Transverse colon (tissue), 4 donors: ENCODE measurements around the gene AHSP. TPM values are rescaled to one million over a fixed set of nuclear protein-coding genes. Genes with fewer than 3 reads are reported as not detected.

Source experiments
- DNase-seq: peaks from one replicate; pipeline ENCODE4 v3.0.0-alpha.2; 2019
- H3K27ac ChIP-seq, 4 donors: fragments of 200-600 bp; sonication (generic); 2 replicates each; pipeline ENCODE4 v1.5.1; 2016 to 2018; ENCODE audit warnings: inconsistent platforms in 4 of 4
- H3K27me3 ChIP-seq: fragments of 200-600 bp; sonication (generic); 2 replicates; pipeline ENCODE4 v1.5.1; 2017; ENCODE audit warnings: inconsistent platforms
- H3K36me3 ChIP-seq, 4 donors: fragments of 200-600 bp; sonication (generic); 2 replicates each; pipeline ENCODE4 v1.5.1; 2017 to 2019; ENCODE audit warnings: inconsistent platforms in 4 of 4
- H3K4me1 ChIP-seq, 4 donors: fragments of 200-600 bp; sonication (generic); 2 replicates each; pipeline ENCODE4 v1.5.1; 2017 to 2020; ENCODE audit warnings: inconsistent platforms in 4 of 4
- H3K4me3 ChIP-seq, 4 donors: fragments of 200-600 bp; sonication (generic); 1 replicate in 1 of 4; 2 replicates in 3 of 4; pipeline versions ENCODE4 v1.5.1 to v1.6.1; 2017 to 2019; ENCODE audit warnings: inconsistent platforms in 4 of 4
- H3K9me3 ChIP-seq, 2 donors: fragments of 200-600 bp; sonication (generic); 2 replicates each; pipeline ENCODE4 v1.5.1; 2017 to 2019; ENCODE audit warnings: inconsistent platforms in 2 of 2
- EP300 ChIP-seq: sonication (generic); formaldehyde crosslinking; IDR thresholded peaks from one replicate; pipeline ENCODE4 v1.6.1; 2017; ENCODE audit warnings: antibody characterized with exemption, low read depth
- POLR2A ChIP-seq: fragments of 450-650 bp; IDR thresholded peaks from one replicate; pipeline ENCODE4 v1.6.1; 2016; ENCODE audit warnings: antibody characterized with exemption, mild to moderate bottlenecking, moderate library complexity
- POLR2AphosphoS5 ChIP-seq, 3 donors: sonication (generic); formaldehyde crosslinking; IDR thresholded peaks; one replicate each; pipeline ENCODE4 v1.6.1; 2016; ENCODE audit warnings: antibody characterized with exemption in 3 of 3
- WGBS, 2 donors: methylation state at CpG; one replicate each; pipeline ENCODE4 v1.1.5; 2018; ENCODE audit warnings: low coverage in 1 of 2; 5-methylcytosine and 5-hydroxymethylcytosine counted together
- in situ Hi-C, 4 donors: fragments of 200-750 bp; cut with MboI; loops; one replicate each; pipeline versions ENCODE4 v1.15.0 to v1.15.1; 2017; ENCODE audit warnings: low sequenced_read_pairs in 3 of 4, low pct_ligation_motif_present in 1 of 4, low pct_unique_long_range_greater_than_20kb in 1 of 4
- intact Hi-C: fragments of 100-400 bp; cut with DNase I; formaldehyde crosslinking; loops from one replicate; pipeline ENCODE4 v1.15.1; 2023; ENCODE audit warnings: low total_unique reads
- total RNA-seq, 4 donors: library from RNA; depleted of rRNA; stranded (reverse); fragments of >200 nt; gene quantifications; one replicate each; pipeline ENCODE4 v1.1.0, GENCODE V29; 2016
- TF ChIP-seq, protein P1 (sequence below), 5 experiments: fragments of 200-600 bp in 3 of 5; fragments of 450-650 bp in 2 of 5; sonication (generic) in 3 of 5; IDR thresholded peaks; 1 replicate in 2 of 5; 2 replicates in 3 of 5; pipeline ENCODE4 v1.5.1; 2016 to 2017; ENCODE audit warnings: antibody characterized with exemption in 5 of 5, inconsistent platforms in 3 of 5, mild to moderate bottlenecking in 2 of 5, moderate library complexity in 1 of 5

Gene AHSP, protein sequence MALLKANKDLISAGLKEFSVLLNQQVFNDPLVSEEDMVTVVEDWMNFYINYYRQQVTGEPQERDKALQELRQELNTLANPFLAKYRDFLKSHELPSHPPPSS
- total RNA-seq = not detected

GRCh38 chr16:31527734-31528274 is at the start of gene AHSP:
TSS of gene AHSP (plus strand) at chr16:31527900. CDS start at chr16:31528140, 240 bp downstream.
- TF ChIP-seq POLR2AphosphoS5 (IDR thresholded peaks at IDR 0.05) = no peak
- TF ChIP-seq EP300 = no peak
- no peak for TF ChIP-seq POLR2A
- TF ChIP-seq, protein P1, sequence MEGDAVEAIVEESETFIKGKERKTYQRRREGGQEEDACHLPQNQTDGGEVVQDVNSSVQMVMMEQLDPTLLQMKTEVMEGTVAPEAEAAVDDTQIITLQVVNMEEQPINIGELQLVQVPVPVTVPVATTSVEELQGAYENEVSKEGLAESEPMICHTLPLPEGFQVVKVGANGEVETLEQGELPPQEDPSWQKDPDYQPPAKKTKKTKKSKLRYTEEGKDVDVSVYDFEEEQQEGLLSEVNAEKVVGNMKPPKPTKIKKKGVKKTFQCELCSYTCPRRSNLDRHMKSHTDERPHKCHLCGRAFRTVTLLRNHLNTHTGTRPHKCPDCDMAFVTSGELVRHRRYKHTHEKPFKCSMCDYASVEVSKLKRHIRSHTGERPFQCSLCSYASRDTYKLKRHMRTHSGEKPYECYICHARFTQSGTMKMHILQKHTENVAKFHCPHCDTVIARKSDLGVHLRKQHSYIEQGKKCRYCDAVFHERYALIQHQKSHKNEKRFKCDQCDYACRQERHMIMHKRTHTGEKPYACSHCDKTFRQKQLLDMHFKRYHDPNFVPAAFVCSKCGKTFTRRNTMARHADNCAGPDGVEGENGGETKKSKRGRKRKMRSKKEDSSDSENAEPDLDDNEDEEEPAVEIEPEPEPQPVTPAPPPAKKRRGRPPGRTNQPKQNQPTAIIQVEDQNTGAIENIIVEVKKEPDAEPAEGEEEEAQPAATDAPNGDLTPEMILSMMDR (IDR thresholded peaks at IDR 0.05) = no peak
- H3K27me3 ChIP-seq = peaks cover 34% of the 10 kb centered on the region
- no peaks in the 10 kb centered on the region for H3K9me3 ChIP-seq
- H3K4me3 ChIP-seq = no peak within 1 kb of the TSS
- in situ Hi-C loops (no loop called here), intact Hi-C loops (no loop called here)
- H3K4me1 ChIP-seq = peaks cover 0 to 3% (median 0%) of the 10 kb centered on the region in 4 donors
- WGBS, 2 donors = 49 to 69% methylated on average over 6 of the region's 6 CpGs
- no peaks in the 10 kb centered on the region for H3K36me3 ChIP-seq
- DNase-seq = no peak
- H3K27ac ChIP-seq = peak within 1 kb of the TSS in 1 of 4 donors; percentile 70

- 88% methylated on average over 3 of the region's 3 CpGs; no CpG with 5 or more reads in 1 of the 2 donors for WGBS, 2 donors
- DNase-seq = no peak
- intact Hi-C loops = no loop called here
- no peak overlapping the region for H3K4me3 ChIP-seq
- no peaks in the 10 kb centered on the region for H3K9me3 ChIP-seq
- no peak for TF ChIP-seq EP300
- TF ChIP-seq POLR2A = no peak
- TF ChIP-seq, protein P1 (IDR thresholded peaks at IDR 0.05) = no peak
- no peak for TF ChIP-seq POLR2AphosphoS5 (IDR thresholded peaks at IDR 0.05)
- H3K4me1 ChIP-seq = peaks cover 0 to 46% (median 31%) of the 10 kb centered on the region in 4 donors
- peak overlapping the region in 1 of 4 donors; percentile 17 for H3K27ac ChIP-seq
- H3K36me3 ChIP-seq = no peaks in the 10 kb centered on the region
- in situ Hi-C loops = loop anchor here in 1 of 4 donors (25.0 kb wide), 1 partner anchor 92 kb away; the partner anchor contains the start of gene ITGAD
- no peaks in the 10 kb centered on the region for H3K27me3 ChIP-seq
Measured at GRCh38 chr16:31478956-31479355, 48.7 kb upstream of the AHSP start.

- in situ Hi-C loops (loop anchor here in 1 of 4 donors (25.0 kb wide), 1 partner anchor 92 kb away; the partner anchor contains the start of gene ITGAD), intact Hi-C loops (no loop called here)
- H3K27me3 ChIP-seq = no peaks in the 10 kb centered on the region
- WGBS, 2 donors = 75 to 83% methylated on average over 5 to 9 of the region's 9 CpGs
- no peak for DNase-seq
- no peaks in the 10 kb centered on the region for H3K36me3 ChIP-seq
- H3K9me3 ChIP-seq = no peaks in the 10 kb centered on the region
- peaks cover 0 to 48% (median 29%) of the 10 kb centered on the region in 4 donors for H3K4me1 ChIP-seq
- no peak for TF ChIP-seq POLR2AphosphoS5 (IDR thresholded peaks at IDR 0.05)
- no peak for TF ChIP-seq POLR2A
- H3K4me3 ChIP-seq = no peak overlapping the region
- H3K27ac ChIP-seq = no peak overlapping the region
Measured at GRCh38 chr16:31479751-31480150, 47.9 kb upstream of the AHSP start.

DNA sequence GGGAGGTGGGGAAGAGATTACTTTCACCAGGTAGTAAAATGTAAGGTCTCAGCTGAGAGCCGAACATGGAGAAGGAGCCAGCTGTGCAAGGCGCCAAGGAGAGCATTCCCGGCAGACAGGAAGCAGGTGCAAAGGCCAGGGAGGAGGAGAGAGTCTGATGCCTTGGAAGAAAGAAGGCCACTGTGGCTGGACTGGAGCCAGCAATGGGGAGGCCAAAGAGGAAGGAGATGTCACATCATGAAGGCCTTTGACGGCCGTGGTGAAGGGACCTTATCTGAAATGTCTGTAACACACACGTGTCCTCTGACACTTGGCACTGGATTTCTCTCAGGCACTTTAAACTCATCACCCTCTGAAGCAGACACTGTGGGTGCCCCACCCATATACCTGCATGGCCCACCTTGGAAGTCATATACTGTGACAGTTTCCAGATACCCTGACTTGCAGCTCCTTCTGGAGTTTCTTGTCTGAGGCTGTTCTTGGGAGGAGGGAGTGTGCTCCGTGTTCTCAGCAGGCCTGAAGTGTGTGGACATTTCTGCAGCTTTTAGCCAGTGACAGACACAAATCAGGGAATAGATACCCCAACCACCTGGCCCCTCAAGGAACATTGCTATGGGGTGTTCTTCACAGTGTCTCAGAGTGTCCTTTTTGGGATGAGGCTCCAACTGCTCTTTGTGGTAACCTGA is 46.7 kb upstream of the AHSP start:
- peaks cover 0 to 45% (median 23%) of the 10 kb centered on the region in 4 donors for H3K4me1 ChIP-seq
- H3K36me3 ChIP-seq = no peaks in the 10 kb centered on the region
- WGBS, 2 donors = 27 to 50% methylated on average over 1 to 7 of the region's 7 CpGs
- DNase-seq = peak; percentile 59
- peak overlapping the region in 1 of 4 donors; percentile 30 for H3K27ac ChIP-seq
- no peaks in the 10 kb centered on the region for H3K27me3 ChIP-seq
- H3K4me3 ChIP-seq = no peak overlapping the region
- no peaks in the 10 kb centered on the region for H3K9me3 ChIP-seq
- in situ Hi-C loops = loop anchor here in 1 of 4 donors (25.0 kb wide), 1 partner anchor 94 kb away; the partner anchor contains the start of gene ITGAD
- intact Hi-C loops = no loop called here
- TF ChIP-seq POLR2AphosphoS5 (IDR thresholded peaks at IDR 0.05) (peak in 1 of 3 donors; percentile 26), EP300 (no peak), POLR2A (no peak)
- TF ChIP-seq, protein P1 (IDR thresholded peaks at IDR 0.05) = no peak
